Daoy (cell line): Measurements from ENCODE around the gene MARCHF6. TPM values are rescaled to one million over a fixed set of nuclear protein-coding genes. Genes with fewer than 3 reads are reported as not detected.
"Not testable (repeated sequence)": the region's sequence is repeated elsewhere in the genome, so short reads cannot be mapped to it uniquely, and the experiment has no call there.

Experiments
- DNase-seq: peaks from one replicate; pipeline ENCODE4 v3.0.0-alpha.2; 2015; ENCODE audit warnings: low read depth
- total RNA-seq: library from RNA; depleted of rRNA; stranded (reverse); fragments of >200 nt; shearing (Covaris generic); gene quantifications from 2 replicates; pipeline ENCODE4 v1.2.3, GENCODE V29; 2014; rRNA removed

The MARCHF6 gene
- total RNA-seq, 1 experiment from 2014 or later: 23.2 TPM

- DNase-seq: no peak
Observed at GRCh38 chr5:10381803-10382202, 28.3 kb downstream of the MARCHF6 start.

DNA sequence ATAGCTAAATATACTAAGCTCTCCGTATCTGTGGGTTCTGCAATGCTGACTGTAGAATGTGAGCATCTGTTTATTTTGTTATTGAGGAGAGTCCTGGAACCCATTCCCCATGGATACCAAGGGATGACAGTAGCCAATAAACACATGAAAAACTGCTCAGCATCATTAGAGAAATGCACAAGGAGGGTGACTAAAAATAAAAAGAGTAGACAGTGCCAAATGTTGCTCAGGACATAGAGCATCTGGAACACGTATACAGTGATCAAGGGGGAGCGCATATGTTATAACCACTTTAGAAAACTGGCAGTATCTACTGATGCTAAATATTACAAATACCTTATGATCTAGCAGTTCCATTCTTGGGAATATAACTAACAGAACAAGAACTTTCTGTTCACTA is 31.0 kb downstream of the MARCHF6 start:
- no peak for DNase-seq

DNA sequence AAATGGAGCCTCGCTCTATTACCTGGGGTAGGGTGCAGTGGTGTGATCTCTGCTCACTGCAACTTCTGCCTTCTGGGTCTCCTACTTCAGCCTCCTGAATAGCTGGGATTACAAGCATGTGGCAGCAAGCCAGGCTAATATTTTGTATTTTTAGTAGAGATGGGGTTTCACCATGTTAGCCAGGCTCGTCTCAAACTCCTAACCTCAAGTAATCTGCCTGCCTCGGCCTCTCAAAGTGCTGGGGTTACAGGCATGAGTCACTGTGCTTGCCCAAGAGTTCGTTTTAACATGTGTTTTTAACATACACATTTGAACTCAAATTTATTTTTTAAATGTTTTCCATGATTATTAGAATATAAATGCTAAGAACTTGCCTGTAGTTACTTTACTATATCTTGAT is 34.2 kb downstream of the MARCHF6 start:
- DNase-seq: no peak

DNA sequence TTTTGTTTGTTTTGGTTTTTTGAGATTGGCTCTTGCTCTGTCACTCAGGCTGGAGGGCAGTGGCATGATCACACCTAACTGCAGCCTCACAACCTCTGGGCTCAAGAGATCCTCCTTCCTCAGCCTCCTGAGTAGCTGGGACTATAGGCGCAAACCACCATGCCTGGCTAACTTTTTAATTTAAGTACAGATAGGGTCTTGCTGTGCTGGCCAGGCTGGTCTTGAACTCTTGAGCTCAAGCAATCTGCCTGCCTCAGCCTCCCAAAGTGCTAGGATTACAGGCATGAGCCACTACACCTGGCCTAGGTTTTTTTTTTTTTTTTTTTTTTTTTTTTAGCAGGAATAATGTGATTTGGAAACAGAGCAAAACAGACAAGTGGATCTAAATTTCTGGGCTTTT is 37.6 kb downstream of the MARCHF6 start:
- DNase-seq: no peak

- not testable (repeated sequence) for DNase-seq
Observed at GRCh38 chr5:10392567-10393328, 39.3 kb downstream of the MARCHF6 start.

DNA sequence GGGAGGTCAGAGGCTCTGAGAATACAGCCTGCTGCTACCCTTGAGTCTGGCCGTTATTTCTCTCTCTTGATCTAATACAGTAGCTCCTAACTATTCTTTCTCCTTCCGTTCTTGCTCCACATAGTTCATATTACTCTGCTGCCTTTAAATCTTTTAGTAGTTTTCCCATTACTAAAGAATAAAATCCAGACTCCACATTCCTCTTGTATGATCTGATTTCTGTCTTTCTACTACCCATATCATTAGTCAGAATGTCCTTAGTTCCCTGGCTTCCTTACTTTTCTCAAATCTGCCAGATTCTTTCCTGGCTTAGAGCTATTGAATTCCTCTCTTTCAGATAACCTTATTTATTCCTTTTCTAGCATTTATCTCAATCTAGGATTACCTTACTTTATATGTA is 40.0 kb downstream of the MARCHF6 start:
- DNase-seq: no peak

- no peak for DNase-seq
Observed at GRCh38 chr5:10396552-10396951, 43.1 kb downstream of the MARCHF6 start.

DNA sequence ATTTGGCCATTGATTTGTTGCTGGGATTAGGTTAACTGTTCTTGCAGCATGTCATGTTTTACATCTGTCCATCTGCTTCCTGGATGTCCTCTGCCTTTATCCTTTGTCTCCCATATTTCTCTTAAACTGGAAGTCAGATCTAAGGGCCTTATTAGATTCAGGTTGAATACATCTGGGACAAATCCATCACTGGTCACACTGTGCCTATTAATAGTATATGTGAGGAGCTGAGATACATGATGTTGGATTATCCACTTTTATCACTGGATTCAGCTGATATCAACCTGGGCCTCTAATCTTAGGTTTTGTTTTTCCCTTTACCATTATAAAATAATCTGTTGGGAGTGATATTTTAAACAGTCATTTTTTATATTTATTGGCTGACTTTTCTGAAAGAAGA is 46.3 kb downstream of the MARCHF6 start:
- no peak for DNase-seq

- DNase-seq: no peak
Observed at GRCh38 chr5:10400411-10400810, 46.9 kb downstream of the MARCHF6 start.

GRCh38 chr5:10400831-10401230 is 47.3 kb downstream of the MARCHF6 start:
- no peak for DNase-seq

- no peak for DNase-seq
Observed at GRCh38 chr5:10401498-10401897, 48.0 kb downstream of the MARCHF6 start.

Other genes starting within 250 kb of the MARCHF6 start
- 30.3 and 31.4 TPM in 2 replicates for gene ATPSCKMT, start 103.8 kb upstream of the MARCHF6 start, total RNA-seq
- 1,061 and 1,231 TPM in 2 replicates for gene CCT5, start 103.4 kb upstream of the MARCHF6 start, total RNA-seq
- gene CMBL, start 45.8 kb upstream of the MARCHF6 start, total RNA-seq: 1.2 and 1.4 TPM in 2 replicates
- 0.40 TPM in 1 of 2 replicates, not detected in the other for gene ROPN1L, start 88.2 kb downstream of the MARCHF6 start, total RNA-seq
- 1.5 and 1.7 TPM in 2 replicates for gene ANKRD33B, start 210.4 kb downstream of the MARCHF6 start, total RNA-seq